K562 (cell line): ENCODE data around the gene MARS1. TPM values are rescaled to one million over a fixed set of nuclear protein-coding genes. Genes with fewer than 3 reads are reported as not detected.

Experiments
- ATF2 ChIP-seq: sonication (generic); formaldehyde crosslinking; IDR thresholded peaks from 2 replicates; pipeline ENCODE4 v1.8.1; 2022; ENCODE audit warnings: missing genetic modification reagents
- BCLAF1 ChIP-seq, 2 experiments: fragments of 450-650 bp in 1 of 2; IDR thresholded peaks; 2 replicates each; pipeline ENCODE4 v1.6.1; 2011 to 2017; ENCODE audit warnings: low read depth in 2 of 2, antibody characterized with exemption in 1 of 2, borderline replicate concordance in 1 of 2, low read length in 1 of 2, mild to moderate bottlenecking in 1 of 2, mixed read lengths in 1 of 2; ENCODE audit not compliant: control insufficient read depth in 1 of 2
- BRF1 ChIP-seq: IDR thresholded peaks from 3 replicates; pipeline ENCODE4 v1.6.1; 2011; ENCODE audit warnings: borderline replicate concordance, mild to moderate bottlenecking; ENCODE audit not compliant: insufficient read length; ENCODE audit errors: extremely low read depth
- CBX3 ChIP-seq, 2 experiments: IDR thresholded peaks; 1 replicate in 1 of 2; 2 replicates in 1 of 2; pipeline ENCODE4 v1.6.1; 2012; ENCODE audit warnings: inconsistent platforms in 2 of 2, low read length in 2 of 2, borderline replicate concordance in 1 of 2, control low read depth in 1 of 2
- CHD1 ChIP-seq: fragments of 200-600 bp; sonication (generic); IDR thresholded peaks from one replicate; pipeline ENCODE4 v1.6.1; 2012; ENCODE audit warnings: mild to moderate bottlenecking, moderate library complexity, low read length, inconsistent platforms
- HMGN3 ChIP-seq: IDR thresholded peaks from 2 replicates; pipeline ENCODE4 v1.6.1; 2011; ENCODE audit warnings: borderline replicate concordance, low read depth, mild to moderate bottlenecking, mixed read lengths, low read length; ENCODE audit not compliant: insufficient read length; ENCODE audit errors: extremely low read depth
- HNRNPH1 ChIP-seq: fragments of 200-400 bp; formaldehyde crosslinking; optimal IDR thresholded peaks from 2 replicates; pipeline ENCODE3; 2017; ENCODE audit warnings: low read depth, mild to moderate bottlenecking, low read length, moderate library complexity
- HNRNPK ChIP-seq: fragments of 200-400 bp; formaldehyde crosslinking; IDR thresholded peaks from one replicate; pipeline ENCODE4 v1.6.1; 2018; ENCODE audit warnings: mild to moderate bottlenecking, low read depth, low read length; ENCODE audit not compliant: poor library complexity, severe bottlenecking
- HSF4 ChIP-seq: fragments of 250-450 bp; sonication (Bioruptor Pico); IDR thresholded peaks from 2 replicates; pipeline ENCODE4 v2.1.2; 2022; ENCODE audit warnings: mild to moderate bottlenecking, moderate library complexity, borderline replicate concordance
- KDM2B ChIP-seq: fragments of 250-450 bp; sonication (Bioruptor Pico); IDR thresholded peaks from 2 replicates; pipeline ENCODE4 v1.8.0; 2021; ENCODE audit warnings: mild to moderate bottlenecking, moderate library complexity
- L3MBTL2 ChIP-seq: fragments of 450-650 bp; IDR thresholded peaks from 2 replicates; pipeline ENCODE4 v1.6.1; 2016; ENCODE audit warnings: mild to moderate bottlenecking, moderate library complexity
- MYC ChIP-seq, 2 experiments: fragments of 250-450 bp in 1 of 2; sonication (Bioruptor Pico) in 1 of 2; IDR thresholded peaks; 2 replicates each; pipeline versions ENCODE4 v1.5.1 to v1.6.1; 2012 to 2021; ENCODE audit warnings: low read depth in 2 of 2, borderline replicate concordance in 1 of 2, improper control_type of control experiment in 1 of 2, low read length in 1 of 2, mild to moderate bottlenecking in 1 of 2, moderate library complexity in 1 of 2
- NCOA2 ChIP-seq, 2 experiments: fragments of 450-650 bp; IDR thresholded peaks; 2 replicates each; pipeline ENCODE4 v1.6.1; 2018; ENCODE audit warnings: mild to moderate bottlenecking in 2 of 2, moderate library complexity in 1 of 2; ENCODE audit not compliant: partially characterized antibody in 2 of 2
- PHTF2 ChIP-seq: fragments of 250-450 bp; sonication (Bioruptor Pico); IDR thresholded peaks from 2 replicates; pipeline ENCODE4 v1.5.0; 2021; ENCODE audit warnings: mild to moderate bottlenecking
- PML ChIP-seq: IDR thresholded peaks from 2 replicates; pipeline ENCODE4 v1.6.1; 2012; ENCODE audit warnings: low read length, inconsistent platforms
- POLR2AphosphoS2 ChIP-seq: IDR thresholded peaks from 2 replicates; pipeline ENCODE4 v1.6.1; 2012; ENCODE audit warnings: low read length, improper control_type of control experiment
- RBBP5 ChIP-seq: fragments of 200-600 bp; sonication (generic); IDR thresholded peaks from 2 replicates; pipeline ENCODE4 v1.6.1; 2012; ENCODE audit warnings: borderline replicate concordance, mild to moderate bottlenecking, low read length, control low read depth, inconsistent platforms; ENCODE audit not compliant: insufficient read depth, poor library complexity, severe bottlenecking
- XRCC4 ChIP-seq: IDR thresholded peaks from one replicate; pipeline ENCODE4 v1.6.1; 2011; ENCODE audit not compliant: insufficient read depth, insufficient read length; ENCODE audit errors: extremely low read depth
- ZC3H8 ChIP-seq: fragments of 450-650 bp; IDR thresholded peaks from 2 replicates; pipeline ENCODE4 v1.6.1; 2017
- ZNF384 ChIP-seq: IDR thresholded peaks from 2 replicates; pipeline ENCODE4 v1.6.1; 2012; ENCODE audit warnings: low read depth, low read length, improper control_type of control experiment
- ZNF707 ChIP-seq: fragments of 250-450 bp; sonication (Bioruptor Pico); conservative IDR thresholded peaks from 2 replicates; pipeline ENCODE4 v1.8.0; 2022; ENCODE audit warnings: inconsistent platforms, mild to moderate bottlenecking, moderate library complexity
- ZNF766 ChIP-seq: fragments of 200-800 bp; sonication (Bioruptor generic); conservative IDR thresholded peaks from 2 replicates; pipeline ENCODE4 v1.6.1; 2016; ENCODE audit warnings: missing genetic modification characterization, missing compliant biosample characterization
- ZNF77 ChIP-seq: fragments of 250-450 bp; sonication (Bioruptor Pico); IDR thresholded peaks from 2 replicates; pipeline ENCODE4 v1.5.0; 2020
- polyA plus RNA-seq, 8 experiments: library from polyadenylated mRNA; depleted of rRNA in 4 of 8; stranded (reverse) in 5 of 8; unstranded in 3 of 8; fragments of >200 nt; fragmentation: Nextera tagmentation in 2 of 8; fragmentation: Illumina TruSeq in 1 of 8; extraction: Ambion mirVana in 2 of 8; extraction: Trizol in 1 of 8; gene quantifications; 2 replicates each; pipeline versions ENCODE4 v1.2.1 to v1.2.3, GENCODE V29; 2011 to 2014; ENCODE audit warnings: inconsistent platforms in 1 of 8, missing spikeins in 1 of 8
- total RNA-seq, 7 experiments: library from RNA; depleted of rRNA in 6 of 7; stranded (reverse); fragments of >200 nt in 6 of 7; fragmentation: Illumina TruSeq in 2 of 7; extraction: Trizol in 2 of 7; gene quantifications; 2 replicates each; pipeline versions ENCODE4 v1.2.1 to v1.2.3, GENCODE V29; 2011 to 2021; ENCODE audit warnings: low replicate concordance in 1 of 7
- TF ChIP-seq, protein P1 (sequence below): sonication (generic); formaldehyde crosslinking; IDR thresholded peaks from 2 replicates; pipeline ENCODE4 v1.8.1; 2022; ENCODE audit warnings: missing genetic modification reagents

MARS1 gene
- total and polyA plus RNA-seq, 9 of the 15 experiments (the other 6 are each of a cell fraction or from before 2014, with no cell fraction given) = 117 to 382 (median 220) TPM

GRCh38 chr12:57552306-57552651, 64.4 kb downstream of the MARS1 start (continued):
- no peak for TF ChIP-seq CHD1
- TF ChIP-seq ZNF384 = no peak
- TF ChIP-seq HSF4 (CRISPR knock-in tag) = no peak
- no peak for TF ChIP-seq HNRNPK
- TF ChIP-seq XRCC4 = no peak
- no peak; the same call in 1 of the 2 replicates for TF ChIP-seq ZNF766 (CRISPR knock-in tag)
- TF ChIP-seq MYC (IDR thresholded peaks at IDR 0.05; ENCODE audit: low read depth, low read length) = no peak
- TF ChIP-seq MYC (CRISPR knock-in tag; IDR thresholded peaks at IDR 0.05; ENCODE audit: borderline replicate concordance, low read depth) = no peak
- no peak for TF ChIP-seq ZNF77 (CRISPR knock-in tag)
- TF ChIP-seq, protein P1, sequence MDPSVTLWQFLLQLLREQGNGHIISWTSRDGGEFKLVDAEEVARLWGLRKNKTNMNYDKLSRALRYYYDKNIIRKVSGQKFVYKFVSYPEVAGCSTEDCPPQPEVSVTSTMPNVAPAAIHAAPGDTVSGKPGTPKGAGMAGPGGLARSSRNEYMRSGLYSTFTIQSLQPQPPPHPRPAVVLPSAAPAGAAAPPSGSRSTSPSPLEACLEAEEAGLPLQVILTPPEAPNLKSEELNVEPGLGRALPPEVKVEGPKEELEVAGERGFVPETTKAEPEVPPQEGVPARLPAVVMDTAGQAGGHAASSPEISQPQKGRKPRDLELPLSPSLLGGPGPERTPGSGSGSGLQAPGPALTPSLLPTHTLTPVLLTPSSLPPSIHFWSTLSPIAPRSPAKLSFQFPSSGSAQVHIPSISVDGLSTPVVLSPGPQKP (CRISPR knock-in tag) = no peak
- 0 out of 3 replicates have a peak, but pooled peaks of 1 of the 2 experiments have one; percentile 6 for TF ChIP-seq CBX3 (IDR thresholded peaks at IDR 0.05; ENCODE audit: borderline replicate concordance in 1 of 2, low read length in 2 of 2)
- no peak for TF ChIP-seq NCOA2 (IDR thresholded peaks at IDR 0.05; ENCODE audit: partially characterized antibody in 2 of 2)
- no peak for TF ChIP-seq ZC3H8
- TF ChIP-seq ZNF707 (CRISPR knock-in tag) = no peak
- no peak for TF ChIP-seq BCLAF1 (IDR thresholded peaks at IDR 0.05; ENCODE audit: borderline replicate concordance in 1 of 2, control insufficient read depth in 1 of 2, low read depth in 2 of 2, low read length in 1 of 2)
- TF ChIP-seq RBBP5 = no peak
- TF ChIP-seq POLR2AphosphoS2 = no peak
- TF ChIP-seq HNRNPH1 = no peak
- TF ChIP-seq HMGN3 = peak; percentile 64
- TF ChIP-seq PML = peak; percentile 94
- no peak for TF ChIP-seq KDM2B (CRISPR knock-in tag)
- no peak for TF ChIP-seq L3MBTL2
- no peak for TF ChIP-seq PHTF2
- TF ChIP-seq BRF1 = no peak
- TF ChIP-seq ATF2 (CRISPR knock-in tag) = no peak
